ENCODE data around the gene RNASE7.
A peak's percentile ranks its signal among the peaks of the same experiment; 100 is the strongest.

Gene RNASE7

GRCh38 chr14:21022686-21023085 lies 19.5 kb upstream of the RNASE7 start:
- Histone ChIP-seq H3K4me3 (peak overlapping the region; percentile 88), H3K27ac (peak overlapping the region in 1 of 2 donors; percentile 94)
- DNase-seq (ENCODE audit: low spot score): peak; percentile 45
- TF ChIP-seq CTCF (IDR thresholded peaks at IDR 0.05): no peak

GRCh38 chr14:21023174-21023573 lies 19.0 kb upstream of the RNASE7 start:
- peak overlapping the region; percentile 94 for H3K27ac ChIP-seq

GRCh38 chr14:21023817-21024584 lies 18.2 kb upstream of the RNASE7 start:
- no peak for TF ChIP-seq CTCF (IDR thresholded peaks at IDR 0.05)
- H3K27ac ChIP-seq: peak overlapping the region; percentile 94
- DNase-seq (ENCODE audit: low spot score): peak; percentile 71
- peak overlapping the region; percentile 88 for H3K4me3 ChIP-seq

More at GRCh38 chr14:21023174-21023573, 19.0 kb upstream of the RNASE7 start:
- DNase-seq (ENCODE audit: low spot score): peak; percentile 56
- no peak for TF ChIP-seq CTCF (IDR thresholded peaks at IDR 0.05)
- H3K4me3 ChIP-seq: peak overlapping the region; percentile 88

- H3K4me3 ChIP-seq: peak within 1 kb of the TSS; percentile 88
- H3K27ac ChIP-seq: peak within 1 kb of the TSS; percentile 94
- peak; percentile 84 for DNase-seq (ENCODE audit: low spot score)
- no peak for TF ChIP-seq CTCF (IDR thresholded peaks at IDR 0.05)
Measured at GRCh38 chr14:21024585-21025370, 17.4 kb upstream of the RNASE7 start, which contains the start of gene NDRG2. Gene NDRG2, minus strand, starts transcription at chr14:21025061. Its CDS starts 1,746 bp downstream, at chr14:21023315.

GRCh38 chr14:21025371-21026273 lies 16.5 kb upstream of the RNASE7 start:
- TF ChIP-seq CTCF (IDR thresholded peaks at IDR 0.05): no peak
- DNase-seq (ENCODE audit: low spot score): peak; percentile 84

GRCh38 chr14:21026274-21026987 lies 15.7 kb upstream of the RNASE7 start:
- H3K4me3 ChIP-seq: peak overlapping the region; percentile 88
- peak; percentile 74 for DNase-seq (ENCODE audit: low spot score)
- no peak for TF ChIP-seq CTCF (IDR thresholded peaks at IDR 0.05)
- H3K27ac ChIP-seq: peak overlapping the region; percentile 94

More at GRCh38 chr14:21025371-21026273, 16.5 kb upstream of the RNASE7 start:
- Histone ChIP-seq H3K4me3 (peak overlapping the region; percentile 88), H3K27ac (peak overlapping the region; percentile 94)

Measured in coronary artery (tissue), 2 donors.